Measurements from ENCODE around the gene PARP15.
"Not testable (repeated sequence)": the region's sequence is repeated elsewhere in the genome, so short reads cannot be mapped to it uniquely, and the experiment has no call there.

The PARP15 gene

DNA sequence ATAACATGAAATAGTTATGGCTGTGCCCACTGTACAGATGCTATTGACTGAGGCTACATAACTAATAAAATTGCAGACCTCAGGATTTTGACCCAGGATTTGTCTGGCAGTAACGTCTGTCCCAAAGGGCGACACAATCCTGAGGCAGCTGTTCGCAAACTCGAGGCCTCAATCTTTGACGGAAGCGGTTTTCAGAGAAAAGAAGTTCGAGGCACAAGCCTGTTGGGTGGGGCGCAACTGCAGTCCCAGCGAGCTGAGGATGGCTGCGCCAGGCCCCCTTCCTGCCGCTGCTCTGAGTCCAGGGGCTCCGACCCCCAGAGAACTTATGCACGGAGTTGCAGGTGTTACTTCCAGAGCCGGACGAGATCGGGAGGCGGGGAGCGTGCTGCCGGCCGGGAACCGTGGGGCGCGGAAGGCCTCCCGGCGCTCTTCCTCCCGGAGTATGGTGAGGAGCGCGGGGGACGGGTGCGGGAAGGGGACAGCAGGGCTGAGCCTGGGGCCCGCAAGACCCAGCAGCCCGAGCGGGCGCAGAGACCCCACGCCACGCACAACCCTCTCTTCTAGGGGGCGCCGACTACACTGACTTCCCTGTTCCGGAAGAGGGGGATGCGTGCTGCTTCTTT is at the start of gene PARP15:
Gene PARP15 (plus strand): TSS at position 242 of the 623 bp plus-strand sequence. CDS start 18 bp downstream, at position 260.
- DNase-seq = peak; percentile 47

DNA sequence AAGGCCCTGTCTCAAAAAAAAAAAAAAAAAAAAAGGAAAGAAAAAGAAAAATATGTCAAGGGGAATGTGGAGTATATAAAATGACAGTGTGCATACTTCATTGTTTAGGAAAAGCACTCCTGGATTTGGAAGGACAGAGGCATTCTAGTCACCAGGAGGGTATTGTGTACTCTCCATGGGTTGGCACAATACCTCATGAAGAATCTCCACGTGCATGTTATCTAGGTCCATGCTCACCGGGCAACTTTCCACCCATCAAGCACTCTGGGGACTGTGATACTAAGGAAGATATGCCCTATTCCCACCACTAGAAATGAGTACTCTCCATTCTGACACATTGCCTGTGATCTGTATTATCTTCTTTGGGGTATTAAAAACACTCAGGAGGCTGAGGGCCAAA is 47.3 kb upstream of the PARP15 start:
- DNase-seq = no peak

DNA sequence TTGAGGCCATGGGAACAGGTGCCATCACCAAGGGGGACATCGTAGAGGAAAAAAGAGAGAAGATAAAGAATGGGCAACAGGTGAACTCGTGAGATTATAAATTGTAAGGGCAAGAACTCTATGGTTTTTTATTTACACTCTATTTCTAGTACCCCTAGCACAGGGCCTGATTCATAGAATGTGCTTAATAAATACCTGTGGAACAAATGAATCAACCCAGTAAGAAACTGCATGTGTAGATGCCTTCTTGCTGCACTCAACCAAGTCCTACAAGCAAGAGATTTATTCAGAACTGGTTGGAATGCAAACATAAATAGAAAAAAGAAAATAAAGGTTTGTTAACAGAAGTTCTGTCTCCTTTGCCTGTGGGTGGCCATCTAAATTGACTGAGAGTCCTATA is 44.0 kb upstream of the PARP15 start:
- no peak for DNase-seq

DNA sequence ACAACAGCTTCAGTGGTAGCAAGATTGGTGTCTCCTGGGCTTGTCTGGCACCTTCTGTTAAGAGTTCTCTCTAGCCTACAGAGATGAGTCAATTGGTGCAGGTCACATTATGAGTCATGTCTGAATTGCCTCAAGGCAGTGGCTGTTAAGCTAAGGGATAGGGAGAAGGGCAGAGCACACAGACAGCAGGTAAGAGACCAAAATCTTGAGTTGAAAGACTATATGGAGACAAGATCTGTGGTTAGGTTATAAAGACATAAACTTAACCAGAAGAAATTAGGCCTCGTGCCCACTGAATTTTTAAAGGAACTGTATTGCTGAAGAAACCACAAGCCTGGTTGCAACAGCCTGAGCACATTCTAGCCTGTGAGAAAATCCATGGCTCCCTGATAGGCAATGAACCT is 43.5 kb upstream of the PARP15 start:
- no peak for DNase-seq

DNA sequence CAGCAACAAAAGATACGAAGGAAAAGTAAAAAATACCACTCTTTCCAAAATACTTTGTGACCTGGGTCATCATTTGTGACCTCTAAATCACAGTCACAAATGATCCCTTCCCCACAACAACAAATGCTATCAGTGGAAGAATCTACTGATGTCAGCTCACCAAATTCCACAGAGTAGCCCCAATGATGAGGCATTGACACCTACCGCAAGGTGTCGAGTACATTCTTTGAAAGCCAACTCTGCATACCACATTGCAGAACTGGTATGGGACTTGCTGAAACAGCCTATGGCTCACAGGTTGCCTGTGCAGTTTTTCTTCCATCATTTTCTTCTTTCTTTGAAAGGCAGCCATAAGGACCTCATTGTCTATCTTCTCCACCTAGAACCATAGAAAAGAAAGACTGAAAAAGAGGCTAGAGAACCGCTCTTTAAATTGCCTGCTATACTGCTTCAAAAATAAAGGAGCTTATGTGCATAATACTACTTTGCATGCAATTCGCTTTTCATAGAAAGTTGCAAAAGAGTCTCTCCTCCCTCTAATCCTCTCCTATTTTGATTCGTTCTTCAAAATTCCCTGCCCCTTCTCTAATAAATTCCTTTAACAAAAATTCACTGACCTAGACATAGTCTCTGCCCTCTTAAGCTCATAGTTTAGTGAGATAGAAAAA is 41.4 kb upstream of the PARP15 start:
- DNase-seq = no peak

DNA sequence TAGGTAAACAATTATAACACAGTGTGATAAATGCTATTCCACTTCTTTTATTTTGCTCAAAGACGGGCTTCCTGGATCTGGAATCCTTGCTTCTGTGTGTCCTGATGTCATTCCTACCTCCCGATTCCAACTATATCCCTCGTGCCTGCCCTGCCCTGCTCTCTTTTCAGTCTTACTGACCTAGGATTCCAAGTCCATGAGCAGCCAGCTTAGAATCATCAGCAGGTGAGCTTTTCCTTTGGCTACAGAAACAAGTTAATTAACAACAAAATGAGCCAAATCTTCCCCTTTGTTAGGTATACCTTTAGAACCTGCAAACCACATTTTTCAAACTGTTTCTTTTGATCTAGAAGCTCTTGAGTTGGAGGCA is 40.8 kb upstream of the PARP15 start:
- DNase-seq = no peak

DNA sequence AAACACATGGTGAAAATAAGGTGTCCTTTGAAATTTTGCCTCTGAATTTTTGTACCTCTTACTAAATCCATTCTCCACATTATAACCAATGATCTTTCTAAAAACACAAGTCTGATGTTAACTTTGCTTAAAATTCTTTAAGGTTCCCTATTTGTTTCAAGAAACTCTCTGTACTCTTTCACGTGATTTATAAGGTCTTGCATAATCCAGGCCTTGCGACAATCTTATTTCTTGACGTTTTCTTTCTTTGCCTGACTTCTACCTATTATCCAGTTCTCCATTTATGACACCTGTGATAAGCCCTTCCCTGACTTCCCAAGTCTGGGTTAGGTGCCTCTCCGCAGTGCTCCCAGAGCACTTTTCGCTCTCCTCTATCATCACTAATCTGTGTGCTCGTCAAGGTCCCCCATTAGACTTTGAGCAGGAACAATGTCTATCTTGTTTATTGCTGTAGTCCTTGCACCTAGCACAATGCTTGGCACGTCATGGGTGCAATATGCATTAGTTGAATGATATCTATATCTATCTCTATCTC is 38.4 kb upstream of the PARP15 start:
- no peak for DNase-seq

DNA sequence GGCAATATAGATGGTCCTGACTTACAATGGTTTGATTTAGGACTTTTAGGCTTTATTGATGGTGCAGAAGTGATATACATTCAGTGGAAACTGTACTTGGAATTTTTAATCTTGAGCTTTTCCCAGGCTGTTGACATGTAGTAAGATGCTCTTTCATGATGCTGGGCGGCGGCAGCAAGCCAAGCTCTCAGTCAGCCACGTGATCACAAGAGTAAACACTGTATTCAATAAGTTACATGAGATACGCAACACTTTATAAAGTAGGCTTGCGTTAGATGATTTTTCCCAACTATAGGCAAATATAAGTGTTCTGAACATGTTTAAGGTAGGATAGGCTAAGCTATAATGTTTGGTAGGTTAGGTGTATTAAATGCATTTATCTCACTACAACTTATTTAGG is 31.3 kb upstream of the PARP15 start:
- DNase-seq = no peak

DNA sequence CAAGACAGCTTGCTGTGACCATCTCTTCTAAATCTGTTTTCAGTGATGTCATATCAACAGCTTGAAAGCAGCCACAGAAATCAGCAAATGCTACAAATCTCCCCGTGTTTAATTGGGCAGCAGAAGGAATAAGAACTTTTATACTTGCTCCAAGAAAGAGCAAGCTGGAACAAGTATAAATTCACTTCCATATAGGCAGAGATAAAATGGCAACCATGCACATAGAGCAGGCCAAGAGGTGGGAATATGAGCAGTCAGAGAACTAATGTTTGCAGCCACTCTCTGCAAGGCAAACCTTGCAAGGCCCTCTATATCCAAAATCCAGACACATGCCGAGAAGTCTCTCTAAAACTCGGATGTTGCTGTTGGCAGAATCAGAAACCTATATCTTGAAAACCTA is 29.4 kb upstream of the PARP15 start:
- DNase-seq = no peak

DNA sequence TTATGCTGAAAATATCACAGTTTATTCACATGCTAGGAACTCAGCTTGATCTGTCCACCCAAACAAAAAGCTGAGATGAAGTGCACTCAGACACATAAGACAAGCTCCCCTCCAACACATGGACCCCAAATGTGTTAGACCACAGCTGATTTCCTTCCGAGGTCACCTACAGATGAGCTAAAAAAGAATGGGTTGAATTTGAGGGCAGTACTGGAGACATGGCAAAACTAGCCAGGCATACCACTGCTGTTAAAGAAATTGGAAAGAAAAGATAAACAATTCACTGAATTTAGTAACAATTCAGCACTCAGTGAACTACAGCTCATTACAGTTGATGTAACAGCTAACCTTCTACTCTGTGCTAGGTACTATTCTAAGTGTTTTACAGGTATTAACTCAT is 28.8 kb upstream of the PARP15 start:
- no peak for DNase-seq

DNA sequence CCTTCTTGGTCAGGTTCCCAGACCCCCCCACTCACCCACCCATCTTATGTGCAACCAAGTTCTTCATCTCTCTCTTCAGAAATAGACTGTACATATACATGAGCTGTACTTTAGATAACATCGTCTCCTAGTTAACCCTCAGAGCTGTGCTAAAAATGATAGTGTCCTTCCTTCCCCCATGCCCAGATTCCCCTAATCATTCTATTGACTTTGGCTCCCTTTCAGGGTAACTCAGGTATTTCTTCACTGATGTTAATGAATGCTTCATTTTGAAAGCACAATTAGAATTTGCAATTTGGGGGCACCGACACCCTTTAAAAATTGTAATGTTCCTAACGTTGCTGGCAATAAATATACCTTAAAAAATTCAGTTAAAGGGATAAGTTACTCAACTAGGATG is 24.3 kb upstream of the PARP15 start:
- no peak for DNase-seq

DNA sequence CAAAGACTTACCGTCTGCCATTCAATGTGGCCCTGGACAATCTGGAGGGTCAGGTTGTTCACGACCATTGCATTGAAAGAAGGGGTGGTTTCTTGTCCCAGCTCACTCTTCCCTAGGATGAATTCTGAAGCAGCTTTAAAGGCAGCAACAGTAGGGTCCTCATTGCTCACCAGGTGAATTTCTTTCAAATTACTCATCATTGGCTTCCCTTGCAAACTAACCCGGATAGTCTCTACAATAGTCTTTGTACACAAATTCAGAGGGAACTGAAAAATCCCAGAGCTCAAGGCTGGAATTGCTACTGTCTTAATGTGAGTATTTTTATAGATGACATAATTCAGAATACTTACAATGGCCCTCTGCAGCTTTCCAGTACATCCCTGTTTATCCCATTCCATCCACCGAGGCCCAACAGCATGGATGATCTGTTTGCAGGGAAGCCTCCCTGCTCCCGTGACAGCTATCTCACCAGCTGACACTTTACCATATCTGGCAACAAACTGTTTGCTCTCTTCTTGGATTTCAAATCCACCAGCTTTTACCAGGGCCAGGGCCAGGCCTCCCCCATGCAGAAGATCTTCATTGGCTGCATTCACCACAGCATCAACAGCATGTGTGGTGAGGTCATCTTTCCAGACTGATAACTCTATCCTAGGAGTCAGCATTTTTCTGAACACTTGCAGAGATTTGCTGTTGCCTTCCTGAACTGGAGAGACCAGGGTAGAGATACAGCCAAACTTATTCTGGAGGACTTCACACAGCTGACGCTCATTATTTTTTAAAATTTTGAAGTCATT is 22.0 kb upstream of the PARP15 start:
- DNase-seq = no peak

DNA sequence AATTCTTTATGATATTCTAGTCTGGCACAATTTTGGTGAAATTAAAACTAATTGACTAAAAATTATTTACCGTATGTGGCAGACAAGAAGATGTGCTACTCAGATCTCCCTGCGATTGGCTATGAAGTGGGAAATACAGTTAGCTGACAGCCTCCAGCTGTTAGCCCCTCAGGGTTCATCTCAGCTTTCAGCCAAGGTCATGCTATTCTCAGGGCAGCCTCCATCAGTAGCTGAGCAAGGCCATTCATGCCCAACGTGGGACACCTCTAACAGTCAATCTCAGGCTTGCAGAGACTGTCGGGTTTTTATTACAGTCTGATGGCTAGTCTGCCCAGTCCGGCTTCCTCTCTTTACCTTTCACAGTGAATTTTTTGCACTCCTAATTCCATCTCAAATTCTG is 20.1 kb upstream of the PARP15 start:
- DNase-seq = no peak

DNA sequence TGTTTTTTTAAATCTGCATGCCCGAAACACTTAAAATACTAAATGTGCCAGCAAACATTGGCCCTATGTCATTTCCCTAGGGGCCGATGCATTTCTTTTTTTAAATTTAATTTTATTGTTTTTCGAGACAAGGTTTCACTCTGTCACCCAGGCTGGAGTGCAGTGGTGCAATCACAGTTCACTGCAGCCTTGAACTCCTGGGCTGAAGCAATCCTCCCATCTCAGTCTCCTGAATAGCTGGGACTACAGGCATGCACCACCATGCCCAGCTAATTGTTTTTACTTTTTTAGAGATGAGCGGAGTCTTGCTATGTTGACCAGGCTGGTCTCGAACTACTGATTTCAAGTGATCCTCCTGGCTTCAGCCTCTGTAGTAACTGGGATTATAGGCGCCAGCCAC is 18.8 kb upstream of the PARP15 start:
- DNase-seq = no peak

DNA sequence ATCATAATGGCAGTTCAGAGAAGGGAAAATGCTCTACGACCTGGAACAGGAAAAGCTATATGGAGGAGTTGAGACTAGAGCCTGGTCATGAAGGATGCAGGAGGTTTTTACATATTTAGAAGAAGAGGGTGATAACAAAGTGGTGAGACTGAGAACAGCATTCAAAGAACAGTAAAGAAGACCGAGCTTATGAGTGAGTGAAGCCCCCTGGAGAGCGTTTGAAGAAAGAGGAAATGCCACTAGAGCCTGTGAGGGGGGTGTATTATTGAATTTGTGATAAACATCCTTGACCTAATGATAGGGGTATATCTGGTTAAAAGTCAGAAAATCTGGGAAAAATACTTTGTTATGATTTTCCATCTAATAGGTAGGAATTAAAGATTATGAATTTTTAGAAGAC is 17.5 kb upstream of the PARP15 start:
- no peak for DNase-seq

DNA sequence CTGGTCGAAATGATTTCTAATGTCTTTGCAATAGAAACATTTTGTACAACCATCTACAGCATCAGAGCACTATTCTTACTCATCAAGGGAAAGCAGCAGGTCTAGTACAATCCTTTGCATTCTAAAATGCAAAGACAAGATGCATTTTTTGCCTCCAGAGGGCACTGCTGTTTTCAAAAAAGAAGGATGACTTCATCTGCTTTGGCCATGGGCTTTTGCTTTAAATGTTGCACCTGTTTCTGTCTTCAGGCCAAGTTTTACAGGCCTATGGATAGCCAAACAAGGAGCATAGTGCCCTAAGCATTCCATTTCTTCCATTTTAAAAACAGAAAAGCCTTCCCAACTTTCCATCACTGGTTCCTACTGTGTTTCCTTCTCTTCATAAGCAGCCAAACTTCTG is 16.8 kb upstream of the PARP15 start:
- DNase-seq = peak; percentile 49

DNA sequence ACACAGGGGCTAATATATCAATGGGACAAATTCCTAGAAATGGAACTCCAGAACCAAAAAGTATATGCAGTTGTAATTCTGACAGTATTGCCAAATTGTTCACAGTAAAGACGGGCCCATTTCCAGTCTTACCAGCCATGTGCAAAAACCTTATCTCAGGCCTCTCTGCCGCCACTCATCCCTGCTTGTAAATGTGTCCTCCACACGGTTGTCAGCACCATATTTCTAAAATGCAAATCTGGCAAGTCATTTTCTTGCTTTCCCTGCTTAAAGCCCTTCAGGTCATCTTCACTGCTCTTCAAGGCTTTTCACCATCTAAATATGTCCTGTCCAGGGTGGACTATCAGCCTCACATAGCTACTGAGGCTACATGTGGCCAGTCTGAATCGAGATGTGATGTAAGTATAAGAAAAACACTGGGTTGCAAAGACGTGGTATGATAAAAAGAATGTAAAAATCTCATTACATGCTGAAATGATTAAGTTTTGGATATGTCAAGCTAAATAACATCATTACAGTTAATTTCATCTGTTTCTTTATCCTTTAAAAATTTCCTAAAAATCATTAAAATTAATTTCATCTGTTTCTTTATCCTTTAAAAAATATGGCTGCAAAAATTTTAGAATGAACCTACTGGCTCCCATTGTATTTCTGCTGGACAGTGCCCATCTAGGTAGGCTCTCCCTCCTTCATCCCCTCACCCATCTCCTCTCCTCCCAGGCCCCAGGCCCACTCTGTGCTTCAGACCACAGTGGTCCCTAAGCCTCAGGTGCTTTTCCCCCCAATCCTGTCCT is 14.3 kb upstream of the PARP15 start:
- no peak for DNase-seq

DNA sequence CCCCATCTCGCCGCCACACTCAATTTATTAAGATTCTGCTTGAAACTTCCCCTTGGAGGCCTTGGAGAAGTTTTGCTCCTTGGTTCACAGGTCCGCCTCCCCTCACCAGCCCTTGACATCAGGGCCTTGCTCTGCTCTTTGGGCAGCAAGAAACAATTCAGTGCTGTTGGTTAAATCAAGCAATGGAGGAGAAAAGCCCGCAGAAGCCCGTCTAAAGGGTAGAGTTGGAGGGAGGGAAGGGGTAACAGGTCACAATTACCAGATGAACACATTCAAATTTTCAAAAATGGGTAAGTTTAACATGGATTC is 13.8 kb upstream of the PARP15 start:
- DNase-seq = no peak

DNA sequence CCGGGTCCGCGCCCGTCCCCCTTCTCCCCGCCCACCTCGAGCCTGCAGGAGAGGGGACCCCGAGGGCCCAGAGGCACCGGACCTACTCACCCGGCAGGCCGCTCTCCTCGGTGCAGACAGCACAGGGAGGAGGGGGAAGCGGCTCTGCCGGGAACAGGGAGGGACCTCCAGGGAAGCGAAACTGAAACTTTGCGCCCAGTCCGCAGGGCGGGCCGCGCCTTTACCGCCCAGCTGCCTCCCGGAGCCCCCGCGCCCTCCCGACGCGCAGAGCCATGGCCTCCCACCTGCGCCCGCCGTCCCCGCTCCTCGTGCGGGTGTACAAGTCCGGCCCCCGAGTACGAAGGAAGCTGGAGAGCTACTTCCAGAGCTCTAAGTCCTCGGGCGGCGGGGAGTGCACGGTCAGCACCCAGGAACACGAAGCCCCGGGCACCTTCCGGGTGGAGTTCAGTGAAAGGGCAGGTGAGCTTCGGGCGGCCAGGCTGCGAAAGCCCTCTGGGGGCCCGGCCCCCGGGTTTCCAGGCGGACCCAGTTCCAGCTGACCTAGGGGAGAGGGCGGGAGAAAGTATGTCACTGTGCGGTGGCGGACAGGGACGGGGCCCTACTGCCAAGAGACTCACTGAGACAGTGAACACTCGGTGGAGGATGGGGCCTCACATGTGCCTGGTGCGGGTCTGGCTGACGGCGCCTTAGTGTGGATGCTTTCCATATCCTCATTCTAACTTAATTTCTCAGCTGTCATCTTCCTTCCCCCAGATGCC is 13.1 kb upstream of the PARP15 start, which contains the start of the genes DTX3L and PARP9:
Gene DTX3L (plus strand): TSS at position 184 of the 758 bp plus-strand sequence. CDS start 89 bp downstream, at position 273.
Gene PARP9 (minus strand): TSS at position 146 of the 758 bp plus-strand sequence. CDS start 4,680 bp downstream, outside the sequence.
- DNase-seq = peak; percentile 88

DNA sequence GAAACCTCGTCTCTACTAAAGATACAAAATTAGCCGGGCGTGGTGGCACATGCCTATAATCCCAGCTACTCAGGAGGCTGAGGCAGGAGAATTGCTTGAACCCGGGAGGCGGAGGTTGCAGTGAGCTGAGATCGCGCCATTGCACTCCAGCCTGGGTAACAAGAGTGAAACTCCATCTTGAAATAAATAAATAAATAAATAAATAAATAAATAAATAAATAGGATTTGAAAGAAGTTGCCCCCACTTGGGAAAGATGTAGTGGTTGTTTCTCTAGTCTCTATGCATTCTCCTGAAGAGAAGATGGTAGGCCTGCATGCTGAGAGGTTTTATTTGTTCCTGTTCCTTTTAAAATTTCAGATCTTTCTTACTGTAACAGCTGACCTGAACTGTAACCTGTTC is 9.3 kb upstream of the PARP15 start:
- not testable (repeated sequence) for DNase-seq

DNA sequence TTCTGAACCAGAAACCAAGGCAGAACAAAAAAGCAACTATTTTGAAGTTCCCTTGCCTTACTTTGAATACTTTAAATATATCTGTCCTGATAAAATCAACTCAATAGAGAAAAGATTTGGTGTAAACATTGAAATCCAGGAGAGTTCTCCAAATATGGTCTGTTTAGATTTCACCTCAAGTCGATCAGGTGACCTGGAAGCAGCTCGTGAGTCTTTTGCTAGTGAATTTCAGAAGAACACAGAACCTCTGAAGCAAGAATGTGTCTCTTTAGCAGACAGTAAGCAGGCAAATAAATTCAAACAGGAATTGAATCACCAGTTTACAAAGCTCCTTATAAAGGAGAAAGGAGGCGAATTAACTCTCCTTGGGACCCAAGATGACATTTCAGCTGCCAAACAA is 8.7 kb upstream of the PARP15 start:
- no peak for DNase-seq

DNA sequence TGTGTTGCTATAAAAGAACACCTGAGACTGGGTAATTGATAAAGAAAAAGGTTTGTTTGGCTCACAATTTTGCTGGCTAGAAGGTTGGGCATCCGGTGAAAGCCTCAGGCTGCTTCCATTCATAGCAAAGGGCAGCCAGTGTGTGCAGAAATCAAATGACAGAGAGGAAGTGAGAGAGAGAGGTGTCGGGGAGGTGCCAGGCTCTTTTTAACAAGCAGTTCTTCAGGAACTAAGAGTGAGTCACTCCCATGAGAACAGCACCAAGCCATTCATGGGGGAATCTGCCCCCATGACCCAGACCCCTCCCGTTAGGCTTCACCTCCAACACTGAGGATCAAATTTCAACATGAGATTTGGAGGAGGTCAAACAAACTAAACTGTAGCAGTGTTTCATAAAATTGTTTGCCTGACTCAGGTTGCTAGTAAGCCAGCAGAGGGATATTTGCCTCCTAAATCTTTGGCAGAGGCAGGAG is 4.5 kb upstream of the PARP15 start:
- DNase-seq = no peak

Measured in retina (tissue), 1 donor.